Liver (tissue), 9 donors: ENCODE data around the gene PDGFB. TPM values are rescaled to one million over a fixed set of nuclear protein-coding genes. Genes with fewer than 3 reads are reported as not detected.

ENCODE experiments used
- DNase-seq: peaks from one replicate; pipeline ENCODE4 v3.0.0-alpha.2; 2017; ENCODE audit warnings: low spot score
- H3K27ac ChIP-seq, 2 donors: one replicate each; pipeline ENCODE4 v1.7.0; 2013; ENCODE audit warnings: inconsistent platforms in 2 of 2, low read length in 2 of 2, control low read depth in 1 of 2, low read depth in 1 of 2, mild to moderate bottlenecking in 1 of 2
- H3K27me3 ChIP-seq, 4 donors: one replicate each; pipeline versions ENCODE4 v1.6.1 to v1.7.0; 2013; ENCODE audit warnings: low read length in 3 of 4, inconsistent platforms in 1 of 4, mild to moderate bottlenecking in 1 of 4, moderate library complexity in 1 of 4; ENCODE audit not compliant: control insufficient read depth in 4 of 4, insufficient read depth in 4 of 4
- H3K36me3 ChIP-seq, 4 donors: one replicate each; pipeline versions ENCODE4 v1.6.1 to v1.7.0; 2013; ENCODE audit warnings: low read length in 3 of 4, mild to moderate bottlenecking in 3 of 4, low read depth in 1 of 4, moderate library complexity in 1 of 4; ENCODE audit not compliant: control insufficient read depth in 4 of 4, insufficient read depth in 3 of 4
- H3K4me1 ChIP-seq, 4 donors: one replicate each; pipeline versions ENCODE4 v1.6.1 to v1.7.0; 2013; ENCODE audit warnings: low read length in 3 of 4, mild to moderate bottlenecking in 3 of 4, moderate library complexity in 1 of 4; ENCODE audit not compliant: control insufficient read depth in 4 of 4, insufficient read depth in 4 of 4
- H3K4me3 ChIP-seq, 3 donors: one replicate each; pipeline versions ENCODE4 v1.6.1 to v1.7.0; 2013; ENCODE audit warnings: low read length in 3 of 3, control low read depth in 1 of 3, low read depth in 1 of 3, mild to moderate bottlenecking in 1 of 3
- H3K9ac ChIP-seq, 2 donors: one replicate each; pipeline ENCODE4 v1.7.0; 2013; ENCODE audit warnings: low read length in 2 of 2, mild to moderate bottlenecking in 2 of 2, moderate library complexity in 2 of 2, control low read depth in 1 of 2, low read depth in 1 of 2
- H3K9me3 ChIP-seq, 4 donors: one replicate each; pipeline versions ENCODE4 v1.6.1 to v1.7.0; 2013; ENCODE audit warnings: low read length in 3 of 4; ENCODE audit not compliant: control insufficient read depth in 4 of 4
- EGR1 ChIP-seq, 2 donors: IDR thresholded peaks; 2 replicates each; pipeline ENCODE4 v1.6.1; 2016 to 2018; ENCODE audit warnings: antibody characterized with exemption in 2 of 2, low read depth in 2 of 2
- FOXA1 ChIP-seq: IDR thresholded peaks from 2 replicates; pipeline ENCODE4 v1.6.1; 2016; ENCODE audit warnings: antibody characterized with exemption
- FOXA2 ChIP-seq: IDR thresholded peaks from 2 replicates; pipeline ENCODE4 v1.6.1; 2016; ENCODE audit warnings: antibody characterized with exemption
- GABPA ChIP-seq, 2 donors: IDR thresholded peaks in 1 of 2; conservative IDR thresholded peaks in 1 of 2; 2 replicates each; pipeline ENCODE4 v1.6.1; 2016; ENCODE audit warnings: antibody characterized with exemption in 2 of 2, mild to moderate bottlenecking in 1 of 2, moderate library complexity in 1 of 2
- HNF4A ChIP-seq, 2 donors: conservative IDR thresholded peaks; 2 replicates each; pipeline ENCODE4 v1.6.1; 2016; ENCODE audit warnings: antibody characterized with exemption in 2 of 2, mild to moderate bottlenecking in 2 of 2
- HNF4G ChIP-seq: IDR thresholded peaks from 2 replicates; pipeline ENCODE4 v1.6.1; 2016; ENCODE audit warnings: antibody characterized with exemption
- JUND ChIP-seq, 2 donors: IDR thresholded peaks; 2 replicates each; pipeline ENCODE4 v1.6.1; 2016; ENCODE audit warnings: antibody characterized with exemption in 2 of 2
- NR2F2 ChIP-seq: IDR thresholded peaks from 2 replicates; pipeline ENCODE4 v1.6.1; 2016; ENCODE audit warnings: antibody characterized with exemption
- RAD21 ChIP-seq, 2 donors: IDR thresholded peaks; 2 replicates each; pipeline ENCODE4 v1.6.1; 2016; ENCODE audit warnings: antibody characterized with exemption in 2 of 2, mild to moderate bottlenecking in 2 of 2
- RXRA ChIP-seq, 2 donors: IDR thresholded peaks; 2 replicates each; pipeline ENCODE4 v1.6.1; 2017 to 2018; ENCODE audit warnings: antibody characterized with exemption in 2 of 2, mild to moderate bottlenecking in 1 of 2
- YY1 ChIP-seq: IDR thresholded peaks from 2 replicates; pipeline ENCODE4 v1.6.1; 2016; ENCODE audit warnings: antibody characterized with exemption, mild to moderate bottlenecking
- WGBS: extraction: QIAGEN DNeasy Blood & Tissue Kit; methylation state at CpG from one replicate; pipeline ENCODE4 v1.1.7; 2013; 5-methylcytosine and 5-hydroxymethylcytosine counted together
- polyA plus RNA-seq, 2 donors: library from polyadenylated mRNA; stranded (reverse) in 1 of 2; unstranded in 1 of 2; fragments of 200-250 nt in 1 of 2; fragments of >200 nt in 1 of 2; fragmentation: Nextera tagmentation in 1 of 2; extraction: Ambion mirVana in 1 of 2; gene quantifications; one replicate each; pipeline versions ENCODE4 v1.2.1 to v1.2.3, GENCODE V29; 2013 to 2015
- total RNA-seq, 2 donors: library from RNA; depleted of rRNA; stranded (reverse); fragments of >200 nt; gene quantifications; one replicate each; pipeline ENCODE4 v1.2.3, GENCODE V29; 2014
- TF ChIP-seq, protein P1 (sequence below): IDR thresholded peaks from 2 replicates; pipeline ENCODE4 v1.6.1; 2016; ENCODE audit warnings: antibody characterized with exemption, mild to moderate bottlenecking
- TF ChIP-seq, protein P2 (sequence below): IDR thresholded peaks from 2 replicates; pipeline ENCODE4 v1.6.1; 2016; ENCODE audit warnings: antibody characterized with exemption
- TF ChIP-seq, protein P3 (sequence below): IDR thresholded peaks from 2 replicates; pipeline ENCODE4 v1.6.1; 2016; ENCODE audit warnings: antibody characterized with exemption
- donor health status: healthy.
- donor health status: healthy.
- donor health status: healthy.
- donor health status: healthy.
- donor health status: healthy.

PDGFB gene
- total and polyA plus RNA-seq, 4 donors, result 0.25 to 4.5 (median 1.7) TPM

DNA sequence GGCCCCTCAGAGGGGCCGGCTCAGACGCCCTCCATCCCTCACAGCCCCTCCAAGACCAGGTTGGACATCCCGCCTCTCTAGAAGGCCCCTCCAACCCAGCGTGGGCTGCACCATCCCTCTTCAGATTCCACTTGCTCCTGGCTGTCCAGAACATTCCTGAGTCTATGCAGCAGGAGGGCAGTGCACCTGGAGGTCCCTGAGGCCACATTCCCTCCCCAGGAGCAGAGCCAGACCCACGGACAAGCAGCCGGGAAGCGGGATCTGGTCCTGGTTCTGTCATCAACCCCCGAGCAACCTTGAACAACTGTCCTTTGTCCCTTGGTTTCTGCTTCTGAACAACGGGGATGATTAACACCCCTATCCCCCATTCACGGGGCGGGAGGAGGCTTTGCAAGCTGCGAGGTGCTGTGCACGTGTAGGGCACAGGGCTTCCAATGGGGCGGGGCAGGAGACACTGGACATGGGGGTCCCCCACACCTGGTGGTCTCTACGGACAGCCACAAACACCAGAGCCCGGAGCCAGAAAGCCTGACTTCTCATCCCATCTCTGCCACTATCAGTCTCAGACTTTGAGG is 13.2 kb upstream of the PDGFB start:
- Histone ChIP-seq H3K36me3 (no peaks in the 10 kb centered on the region), H3K27me3 (no peaks in the 10 kb centered on the region), H3K4me1 (peaks cover 2 to 7% (median 2%) of the 10 kb centered on the region in 4 donors), H3K9ac (no peak overlapping the region), H3K27ac (no peak overlapping the region), H3K9me3 (peaks cover 5 to 11% (median 8%) of the 10 kb centered on the region in 4 donors), H3K4me3 (no peak overlapping the region)
- WGBS, result 71% methylated on average over 16 of the region's 16 CpGs
- TF ChIP-seq YY1 (no peak), RXRA (IDR thresholded peaks at IDR 0.05) (no peak), NR2F2 (no peak), EGR1 (IDR thresholded peaks at IDR 0.05; ENCODE audit: low read depth in 2 of 2) (no peak), HNF4G (no peak), HNF4A (conservative IDR thresholded peaks at IDR 0.05) (no peak), RAD21 (IDR thresholded peaks at IDR 0.05) (no peak), GABPA (IDR thresholded peaks at IDR 0.05 in 1 of 2, conservative IDR thresholded peaks at IDR 0.05 in 1 of 2) (no peak)
- TF ChIP-seq, protein P1, sequence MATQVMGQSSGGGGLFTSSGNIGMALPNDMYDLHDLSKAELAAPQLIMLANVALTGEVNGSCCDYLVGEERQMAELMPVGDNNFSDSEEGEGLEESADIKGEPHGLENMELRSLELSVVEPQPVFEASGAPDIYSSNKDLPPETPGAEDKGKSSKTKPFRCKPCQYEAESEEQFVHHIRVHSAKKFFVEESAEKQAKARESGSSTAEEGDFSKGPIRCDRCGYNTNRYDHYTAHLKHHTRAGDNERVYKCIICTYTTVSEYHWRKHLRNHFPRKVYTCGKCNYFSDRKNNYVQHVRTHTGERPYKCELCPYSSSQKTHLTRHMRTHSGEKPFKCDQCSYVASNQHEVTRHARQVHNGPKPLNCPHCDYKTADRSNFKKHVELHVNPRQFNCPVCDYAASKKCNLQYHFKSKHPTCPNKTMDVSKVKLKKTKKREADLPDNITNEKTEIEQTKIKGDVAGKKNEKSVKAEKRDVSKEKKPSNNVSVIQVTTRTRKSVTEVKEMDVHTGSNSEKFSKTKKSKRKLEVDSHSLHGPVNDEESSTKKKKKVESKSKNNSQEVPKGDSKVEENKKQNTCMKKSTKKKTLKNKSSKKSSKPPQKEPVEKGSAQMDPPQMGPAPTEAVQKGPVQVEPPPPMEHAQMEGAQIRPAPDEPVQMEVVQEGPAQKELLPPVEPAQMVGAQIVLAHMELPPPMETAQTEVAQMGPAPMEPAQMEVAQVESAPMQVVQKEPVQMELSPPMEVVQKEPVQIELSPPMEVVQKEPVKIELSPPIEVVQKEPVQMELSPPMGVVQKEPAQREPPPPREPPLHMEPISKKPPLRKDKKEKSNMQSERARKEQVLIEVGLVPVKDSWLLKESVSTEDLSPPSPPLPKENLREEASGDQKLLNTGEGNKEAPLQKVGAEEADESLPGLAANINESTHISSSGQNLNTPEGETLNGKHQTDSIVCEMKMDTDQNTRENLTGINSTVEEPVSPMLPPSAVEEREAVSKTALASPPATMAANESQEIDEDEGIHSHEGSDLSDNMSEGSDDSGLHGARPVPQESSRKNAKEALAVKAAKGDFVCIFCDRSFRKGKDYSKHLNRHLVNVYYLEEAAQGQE, result no peak
- DNase-seq, result no peak

DNA sequence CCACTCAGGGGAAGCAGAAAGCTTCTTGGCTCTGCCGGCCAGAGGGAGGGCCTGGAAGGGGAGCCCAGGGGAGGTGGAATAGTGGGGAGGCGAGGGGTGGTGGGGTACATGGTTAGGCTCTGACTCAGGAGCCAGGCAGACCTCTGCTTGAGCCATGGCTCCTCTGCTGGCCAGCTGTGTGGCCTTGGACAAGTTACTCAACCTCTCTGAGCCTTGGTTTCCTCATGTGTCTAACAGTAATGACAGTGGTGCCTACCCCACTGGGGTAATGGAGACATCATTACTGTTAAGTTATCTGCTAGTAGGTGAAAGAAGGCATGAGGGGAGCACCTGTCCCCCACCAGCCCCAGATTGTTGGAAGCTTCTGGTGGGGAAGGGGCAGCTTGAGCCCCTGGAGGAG is 12.2 kb upstream of the PDGFB start:
- no peaks in the 10 kb centered on the region for H3K27me3 ChIP-seq
- H3K4me1 ChIP-seq, result peaks cover 2 to 7% (median 3%) of the 10 kb centered on the region in 4 donors
- H3K9me3 ChIP-seq, result peaks cover 5 to 11% (median 8%) of the 10 kb centered on the region in 4 donors
- H3K9ac ChIP-seq, result no peak overlapping the region
- no peak overlapping the region for H3K4me3 ChIP-seq
- H3K27ac ChIP-seq, result no peak overlapping the region
- TF ChIP-seq, protein P2, sequence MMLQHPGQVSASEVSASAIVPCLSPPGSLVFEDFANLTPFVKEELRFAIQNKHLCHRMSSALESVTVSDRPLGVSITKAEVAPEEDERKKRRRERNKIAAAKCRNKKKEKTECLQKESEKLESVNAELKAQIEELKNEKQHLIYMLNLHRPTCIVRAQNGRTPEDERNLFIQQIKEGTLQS, result no peak
- TF ChIP-seq, protein P3, sequence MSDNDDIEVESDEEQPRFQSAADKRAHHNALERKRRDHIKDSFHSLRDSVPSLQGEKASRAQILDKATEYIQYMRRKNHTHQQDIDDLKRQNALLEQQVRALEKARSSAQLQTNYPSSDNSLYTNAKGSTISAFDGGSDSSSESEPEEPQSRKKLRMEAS, result no peak
- TF ChIP-seq JUND (IDR thresholded peaks at IDR 0.05), result no peak
- TF ChIP-seq NR2F2, result no peak
- TF ChIP-seq FOXA2, result no peak
- TF ChIP-seq YY1, result no peak
- TF ChIP-seq, protein P1, result no peak
- no peak for TF ChIP-seq RXRA (IDR thresholded peaks at IDR 0.05)
- TF ChIP-seq EGR1 (IDR thresholded peaks at IDR 0.05; ENCODE audit: low read depth in 2 of 2), result no peak
- no peak for TF ChIP-seq FOXA1
- no peak for TF ChIP-seq GABPA (IDR thresholded peaks at IDR 0.05 in 1 of 2, conservative IDR thresholded peaks at IDR 0.05 in 1 of 2)
- WGBS, result 94% methylated on average over 2 of the region's 2 CpGs
- DNase-seq, result no peak
- H3K36me3 ChIP-seq, result no peaks in the 10 kb centered on the region
